GM12865 (cell line): ENCODE measurements around the gene GRK2.
A peak's percentile ranks its signal among the peaks of the same experiment; 100 is the strongest.

Experiments
- DNase-seq: peaks from one replicate; pipeline ENCODE4 v3.0.0; 2010; ENCODE audit warnings: low read depth
- H3K4me3 ChIP-seq: 2 replicates; pipeline ENCODE4 v1.5.1; 2011; ENCODE audit warnings: mild to moderate bottlenecking, low read depth, low read length, control low read depth
- TF ChIP-seq, protein P1 (sequence below): IDR thresholded peaks from 2 replicates; pipeline ENCODE4 v1.5.1; 2011; ENCODE audit warnings: low read length, control low read depth, low read depth, inconsistent platforms; ENCODE audit not compliant: insufficient read depth; ENCODE audit errors: missing control alignments

The GRK2 gene

DNA sequence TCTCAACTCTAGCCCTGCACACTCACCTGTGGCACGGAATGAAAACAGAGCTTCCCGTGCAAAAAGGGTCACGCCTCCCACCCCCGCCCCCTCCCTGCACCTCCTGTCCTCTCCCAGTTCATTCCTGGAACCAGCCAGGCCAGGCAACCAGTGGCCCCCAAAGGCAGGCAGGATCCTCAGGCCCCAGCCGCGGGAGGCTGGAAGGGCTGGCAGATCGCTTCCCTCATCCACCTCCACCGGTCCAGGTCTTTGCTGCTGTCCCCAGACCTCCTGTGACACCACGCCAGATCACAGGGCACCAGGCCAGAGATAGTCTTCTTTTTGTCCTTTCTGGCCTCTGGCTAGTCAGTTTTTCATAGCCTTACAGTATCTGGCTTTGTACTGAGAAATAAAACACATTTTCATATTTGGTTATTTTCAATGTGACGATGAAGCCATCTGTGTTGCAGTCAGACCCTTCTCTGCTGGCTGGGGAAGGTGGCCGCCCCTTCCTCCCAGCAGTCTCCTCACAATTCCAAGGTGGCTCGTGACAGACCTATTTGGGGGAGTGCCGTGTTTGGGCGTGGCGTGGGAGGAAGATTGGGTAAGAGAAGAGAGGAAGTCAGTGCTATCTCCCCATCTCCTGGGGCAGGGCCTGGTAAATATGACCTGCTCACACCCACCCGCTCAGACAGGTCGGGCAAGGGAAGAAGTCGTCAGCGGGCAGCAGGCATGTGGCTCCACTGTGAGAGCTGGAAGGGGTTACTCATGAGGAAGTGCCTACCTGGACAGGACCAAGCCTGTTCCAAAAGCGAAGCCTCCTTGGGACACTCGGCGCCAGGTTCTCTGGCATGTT lies 46.1 kb downstream of the GRK2 start:
- no peak overlapping the region for H3K4me3 ChIP-seq
- TF ChIP-seq, protein P1, sequence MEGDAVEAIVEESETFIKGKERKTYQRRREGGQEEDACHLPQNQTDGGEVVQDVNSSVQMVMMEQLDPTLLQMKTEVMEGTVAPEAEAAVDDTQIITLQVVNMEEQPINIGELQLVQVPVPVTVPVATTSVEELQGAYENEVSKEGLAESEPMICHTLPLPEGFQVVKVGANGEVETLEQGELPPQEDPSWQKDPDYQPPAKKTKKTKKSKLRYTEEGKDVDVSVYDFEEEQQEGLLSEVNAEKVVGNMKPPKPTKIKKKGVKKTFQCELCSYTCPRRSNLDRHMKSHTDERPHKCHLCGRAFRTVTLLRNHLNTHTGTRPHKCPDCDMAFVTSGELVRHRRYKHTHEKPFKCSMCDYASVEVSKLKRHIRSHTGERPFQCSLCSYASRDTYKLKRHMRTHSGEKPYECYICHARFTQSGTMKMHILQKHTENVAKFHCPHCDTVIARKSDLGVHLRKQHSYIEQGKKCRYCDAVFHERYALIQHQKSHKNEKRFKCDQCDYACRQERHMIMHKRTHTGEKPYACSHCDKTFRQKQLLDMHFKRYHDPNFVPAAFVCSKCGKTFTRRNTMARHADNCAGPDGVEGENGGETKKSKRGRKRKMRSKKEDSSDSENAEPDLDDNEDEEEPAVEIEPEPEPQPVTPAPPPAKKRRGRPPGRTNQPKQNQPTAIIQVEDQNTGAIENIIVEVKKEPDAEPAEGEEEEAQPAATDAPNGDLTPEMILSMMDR: no peak
- DNase-seq: no peak

GRCh38 chr11:67313125-67313890 lies 47.0 kb downstream of the GRK2 start:
- TF ChIP-seq, protein P1: no peak
- DNase-seq: no peak
- no peak overlapping the region for H3K4me3 ChIP-seq

- TF ChIP-seq, protein P1: no peak
- DNase-seq: no peak
- H3K4me3 ChIP-seq: no peak overlapping the region
These were observed 47.9 kb downstream of the GRK2 start for GRCh38 chr11:67314218-67314617.

DNA sequence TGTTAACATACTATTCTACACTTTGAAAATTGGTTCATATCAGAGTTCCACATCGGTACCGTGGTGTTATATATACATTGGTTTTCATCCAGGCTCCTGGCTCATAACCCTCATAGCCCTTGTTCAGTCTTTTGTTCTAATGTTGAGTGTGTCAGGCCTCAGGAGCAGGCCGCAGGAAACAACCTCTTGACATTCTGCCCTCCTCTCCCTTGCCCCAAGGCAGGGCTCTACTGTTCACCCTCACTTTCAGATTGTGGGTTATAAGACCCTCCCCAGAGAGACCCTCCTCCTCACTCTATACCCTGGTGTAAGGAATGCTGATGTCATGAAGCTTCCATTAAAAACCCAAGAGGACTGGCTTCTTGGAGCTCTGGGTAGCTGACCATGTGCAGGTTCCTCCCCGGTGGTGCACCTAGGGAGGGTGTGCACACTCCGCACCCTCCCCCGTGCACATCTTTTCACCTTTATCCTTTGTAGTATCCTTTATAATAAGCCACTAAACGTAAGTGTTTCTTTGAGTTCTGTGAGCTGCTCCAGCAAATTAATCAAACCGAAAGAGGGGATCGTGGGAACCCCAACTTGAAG lies 49.1 kb downstream of the GRK2 start:
- TF ChIP-seq, protein P1: no peak
- H3K4me3 ChIP-seq: no peak overlapping the region
- no peak for DNase-seq

DNA sequence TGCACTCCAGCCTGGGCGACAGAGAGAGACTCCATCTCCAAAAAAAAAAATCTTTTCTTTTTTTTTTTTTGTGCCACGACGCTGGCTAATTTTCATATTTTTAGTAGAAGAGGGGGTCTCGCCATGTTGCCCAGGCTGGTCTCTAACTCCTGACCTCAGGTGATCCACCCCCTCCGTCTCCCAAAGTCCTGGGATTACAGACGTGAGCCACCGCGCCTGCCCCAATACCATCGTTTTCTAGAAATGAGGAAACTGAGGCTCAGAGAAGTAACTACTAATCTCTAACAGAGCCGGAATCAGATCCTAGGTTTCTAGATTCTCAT lies 50.6 kb downstream of the GRK2 start:
- TF ChIP-seq, protein P1: no peak
- H3K4me3 ChIP-seq: peak overlapping the region; percentile 97

DNA sequence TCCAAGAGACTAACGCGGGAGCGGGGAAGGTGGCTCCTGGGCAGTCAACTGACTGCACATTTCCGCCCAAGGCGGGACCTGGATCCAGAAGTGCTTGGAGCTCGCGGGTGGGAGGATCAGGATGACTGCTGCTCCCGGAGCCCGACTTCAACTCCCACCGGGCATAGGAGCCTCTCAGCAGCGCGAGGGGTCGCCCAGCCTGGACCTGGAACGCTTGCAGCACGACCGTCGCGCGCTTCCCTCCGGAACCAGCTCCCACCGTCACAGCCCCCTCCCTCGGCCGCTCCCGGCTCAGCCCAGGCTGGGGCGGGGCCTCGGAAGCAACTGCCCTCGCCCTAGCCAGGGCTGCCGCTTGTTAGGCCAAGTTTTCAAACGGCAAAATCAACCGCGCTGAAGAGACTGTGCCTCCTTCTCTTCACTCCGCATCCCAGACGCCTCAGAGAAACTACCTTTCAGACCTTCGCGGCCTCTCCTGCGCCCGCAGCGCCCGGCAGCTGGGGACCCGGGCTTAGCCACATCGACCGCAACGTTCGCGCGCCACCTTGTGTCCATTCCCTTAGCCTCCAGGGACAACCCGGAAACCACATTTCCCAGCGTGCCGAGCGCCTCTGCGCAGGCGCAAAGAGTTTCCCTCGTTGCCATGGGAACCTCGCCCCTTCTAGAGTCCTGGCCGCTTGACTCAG lies 51.1 kb downstream of the GRK2 start:
- H3K4me3 ChIP-seq: peak overlapping the region; percentile 97
- TF ChIP-seq, protein P1: peak; percentile 87
- peak; percentile 97 for DNase-seq

More for the DNA sequence above, 50.6 kb downstream of the GRK2 start:
- no peak for DNase-seq
